Inflammatory macrophage treated with lipopolysaccharide for 4 hours (primary cell): ENCODE results near the gene ELMOD2.
"Not testable (repeated sequence)": the region's sequence is repeated elsewhere in the genome, so short reads cannot be mapped to it uniquely, and the experiment has no call there.

ENCODE experiments used
- DNase-seq: peaks from one replicate; pipeline ENCODE4 v3.0.0-alpha.2; 2020

The ELMOD2 gene, protein sequence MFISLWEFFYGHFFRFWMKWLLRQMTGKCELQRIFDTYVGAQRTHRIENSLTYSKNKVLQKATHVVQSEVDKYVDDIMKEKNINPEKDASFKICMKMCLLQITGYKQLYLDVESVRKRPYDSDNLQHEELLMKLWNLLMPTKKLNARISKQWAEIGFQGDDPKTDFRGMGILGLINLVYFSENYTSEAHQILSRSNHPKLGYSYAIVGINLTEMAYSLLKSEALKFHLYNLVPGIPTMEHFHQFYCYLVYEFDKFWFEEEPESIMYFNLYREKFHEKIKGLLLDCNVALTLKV

DNA sequence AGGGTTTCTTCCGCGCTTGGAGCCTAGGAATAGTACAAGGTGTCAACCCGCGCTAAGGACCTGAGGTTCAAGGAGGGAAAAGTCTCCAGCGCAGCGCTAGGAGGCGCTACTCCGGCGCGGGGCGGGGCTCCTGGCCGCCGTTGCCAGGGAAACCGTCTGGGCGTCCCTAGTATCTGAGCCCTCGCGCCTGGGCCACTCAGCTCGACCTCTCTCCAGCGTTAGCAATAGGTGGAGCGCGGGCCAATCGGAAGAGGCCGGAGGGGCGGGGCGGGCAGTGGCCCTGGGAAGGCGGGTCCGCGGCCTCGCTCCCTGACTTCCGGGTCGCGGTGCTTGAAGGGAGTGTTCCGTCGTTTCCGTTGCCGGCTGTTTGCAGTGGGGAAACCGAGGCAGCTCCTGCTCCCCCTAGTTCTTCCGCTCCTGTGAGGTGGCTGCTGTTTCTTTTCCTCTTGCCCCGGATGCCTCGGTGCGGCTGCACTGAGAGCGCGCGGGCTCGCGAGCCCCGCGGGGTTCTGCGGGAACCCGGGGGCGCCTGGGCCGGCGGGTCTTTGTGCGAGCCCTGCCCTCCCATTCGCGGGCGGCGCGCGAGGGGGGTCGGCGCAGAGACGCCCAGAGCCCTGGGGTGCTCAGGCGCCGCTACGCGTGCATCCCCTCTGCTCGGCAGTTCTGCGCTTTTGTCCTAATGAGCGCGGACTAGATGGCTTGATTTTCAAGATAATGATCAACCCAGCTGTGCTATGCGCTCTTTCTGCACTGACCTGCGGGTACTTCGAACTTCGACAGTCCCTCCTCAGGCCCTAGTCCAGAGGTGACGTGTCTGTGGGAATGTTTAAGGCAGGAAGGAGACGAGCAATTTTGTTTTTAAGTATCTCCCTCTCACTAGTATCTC is at the start of gene ELMOD2:
Gene ELMOD2 (plus strand): TSS at position 312 of the 886 bp plus-strand sequence. CDS start 1,261 bp downstream, outside the sequence.
- peak; percentile 99 for DNase-seq

DNA sequence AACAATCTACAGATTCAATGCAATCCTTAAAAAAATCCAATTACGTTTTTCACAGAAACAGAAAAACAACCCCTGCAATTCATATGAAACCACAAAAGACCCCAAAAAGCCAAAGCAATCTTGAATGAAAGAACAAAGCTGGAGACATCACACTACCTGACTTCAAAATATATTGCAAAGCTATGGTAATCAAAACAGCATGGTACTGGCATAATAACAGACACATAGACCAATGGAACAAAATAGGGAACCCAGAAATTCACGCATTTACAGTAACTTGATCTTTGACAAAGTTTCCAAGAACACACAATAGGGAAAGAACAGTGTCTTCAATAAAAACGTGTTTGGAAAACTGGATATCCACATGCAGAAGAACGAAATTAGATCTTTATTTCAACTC is 40.5 kb upstream of the ELMOD2 start:
- no peak for DNase-seq

DNA sequence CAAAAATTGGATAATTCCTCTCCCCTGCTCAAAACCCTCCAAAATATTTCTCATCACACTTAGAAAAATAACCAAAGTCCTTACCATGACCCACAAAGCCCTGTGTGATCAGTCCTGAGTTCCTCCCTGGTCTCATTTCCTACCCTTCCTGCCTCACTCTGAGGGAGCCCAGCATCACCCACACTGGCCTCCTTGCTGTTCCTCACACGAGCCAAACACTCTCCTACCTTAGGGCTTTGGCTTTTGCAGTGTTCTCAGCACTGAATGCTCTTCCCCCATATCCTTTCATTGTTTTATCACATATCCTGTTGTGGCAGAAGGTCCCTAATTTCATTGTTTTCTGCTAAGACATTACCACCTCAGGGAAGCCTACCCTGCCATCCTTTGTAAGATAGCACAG is 38.0 kb upstream of the ELMOD2 start:
- DNase-seq, result no peak

DNA sequence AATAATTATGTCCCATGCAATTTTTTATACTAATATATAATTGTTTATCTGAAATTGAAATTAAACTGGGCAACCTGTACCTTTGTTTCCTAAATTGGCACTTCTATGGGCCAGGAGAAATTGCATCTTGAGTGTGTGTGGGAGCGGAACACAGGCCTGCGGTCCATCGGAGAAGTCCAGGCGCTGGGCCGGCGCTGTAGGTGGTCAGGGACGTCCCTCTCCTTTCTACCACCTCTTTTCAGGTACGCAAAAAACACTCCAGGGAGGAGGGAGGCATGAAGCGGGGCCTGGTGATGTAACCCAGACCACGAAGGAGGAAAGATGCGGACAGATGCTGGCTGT is 26.6 kb upstream of the ELMOD2 start:
- no peak for DNase-seq

DNA sequence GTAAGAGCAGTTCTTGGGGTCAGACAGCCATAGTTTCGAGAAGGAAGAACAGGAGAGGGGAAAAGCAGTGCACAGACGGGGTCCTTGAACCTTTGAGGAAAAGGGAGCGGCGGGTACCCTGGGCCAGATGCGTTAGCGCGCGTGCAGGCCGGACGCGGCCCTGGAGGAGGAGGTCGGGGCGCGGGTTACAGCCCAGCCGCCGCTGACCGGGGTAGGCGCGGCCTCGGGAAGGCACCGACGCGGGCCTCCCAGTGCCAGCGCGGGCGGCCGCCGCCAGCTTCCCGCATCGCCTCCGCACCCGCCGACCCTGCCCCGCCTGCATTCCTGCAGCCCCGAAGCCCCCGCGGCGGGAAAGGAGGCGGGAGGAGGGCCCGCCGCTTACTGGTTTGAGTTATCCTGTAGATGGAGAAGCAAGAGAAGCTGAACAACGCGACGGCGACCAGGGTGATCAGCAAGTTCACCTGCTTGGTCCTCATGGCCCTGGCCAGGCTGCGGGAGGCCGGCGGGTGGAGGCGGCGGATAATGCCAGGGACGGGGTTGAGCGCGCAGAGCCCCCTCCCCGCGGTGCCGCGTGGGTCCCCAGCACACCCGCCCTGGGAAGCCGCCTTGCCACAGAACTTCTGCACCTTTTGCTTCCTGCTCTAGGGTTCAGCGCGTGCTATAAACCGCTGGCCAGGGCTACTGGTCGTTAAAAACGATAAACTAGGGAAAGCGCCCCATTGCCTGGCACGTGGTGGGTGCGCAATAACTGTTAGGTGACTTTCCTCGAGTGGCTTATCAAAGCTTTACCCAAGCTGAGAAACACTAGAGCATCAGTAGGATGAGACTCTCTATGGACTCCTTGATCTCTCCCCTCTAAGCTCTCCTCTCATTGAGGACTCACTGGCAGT is 26.0 kb upstream of the ELMOD2 start, which contains the start of gene MGAT4D:
Gene MGAT4D (minus strand): TSS at position 547 of the 890 bp plus-strand sequence. CDS start 71 bp downstream, at position 476.
- no peak for DNase-seq

DNA sequence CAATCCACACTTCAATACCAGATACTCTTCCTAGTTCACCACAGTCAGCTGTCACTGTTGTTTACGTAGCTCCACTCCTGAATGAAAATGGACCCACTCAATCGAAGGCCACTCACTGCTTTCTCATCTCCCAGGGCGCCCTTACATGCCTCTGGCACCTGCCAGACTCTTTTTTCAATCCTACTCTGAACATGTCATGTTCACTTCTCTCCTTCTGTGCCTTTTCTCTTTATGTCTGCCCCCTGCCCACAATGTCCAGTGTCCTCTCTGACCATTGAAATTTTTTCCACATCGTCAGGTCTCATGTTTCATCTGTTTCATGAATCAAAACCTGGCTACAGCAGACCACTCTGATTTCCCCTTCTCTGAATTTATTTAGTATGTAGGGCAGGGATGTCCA is 24.6 kb upstream of the ELMOD2 start:
- DNase-seq, result no peak

DNA sequence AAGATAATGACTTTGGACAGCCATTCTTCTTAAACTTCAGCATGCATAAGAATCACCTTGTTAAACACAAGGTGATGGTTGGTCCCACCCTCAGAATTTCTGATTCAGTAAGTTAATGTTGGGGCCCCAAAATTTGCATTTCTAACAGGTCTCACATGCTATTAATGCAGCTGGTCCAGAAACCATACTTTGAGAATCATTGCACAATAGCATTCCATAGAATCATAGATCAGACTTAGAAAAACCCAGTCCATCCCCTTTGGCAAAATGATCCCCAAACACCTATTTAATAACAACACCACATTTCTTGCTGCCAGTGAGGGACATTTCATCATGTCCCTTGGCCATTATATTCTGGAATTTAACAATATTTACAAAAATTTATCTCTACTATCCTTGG is 19.7 kb upstream of the ELMOD2 start:
- no peak for DNase-seq

DNA sequence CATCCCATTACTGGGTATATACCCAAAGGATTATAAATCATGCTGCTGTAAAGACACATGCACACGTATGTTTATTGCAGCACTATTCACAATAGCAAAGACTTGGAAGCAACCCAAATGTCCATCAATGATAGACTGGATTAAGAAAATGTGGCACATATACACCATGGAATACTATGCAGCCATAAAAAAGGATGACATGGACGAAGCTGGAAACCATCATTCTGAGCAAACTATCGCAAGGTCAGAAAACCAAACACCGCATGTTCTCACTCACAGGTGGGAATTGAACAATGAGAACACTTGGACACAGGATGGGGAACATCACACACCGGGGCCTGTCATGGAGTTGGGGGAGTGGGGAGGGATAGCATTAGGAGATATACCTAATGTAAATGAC is 10.2 kb upstream of the ELMOD2 start:
- DNase-seq, result not testable (repeated sequence)

DNA sequence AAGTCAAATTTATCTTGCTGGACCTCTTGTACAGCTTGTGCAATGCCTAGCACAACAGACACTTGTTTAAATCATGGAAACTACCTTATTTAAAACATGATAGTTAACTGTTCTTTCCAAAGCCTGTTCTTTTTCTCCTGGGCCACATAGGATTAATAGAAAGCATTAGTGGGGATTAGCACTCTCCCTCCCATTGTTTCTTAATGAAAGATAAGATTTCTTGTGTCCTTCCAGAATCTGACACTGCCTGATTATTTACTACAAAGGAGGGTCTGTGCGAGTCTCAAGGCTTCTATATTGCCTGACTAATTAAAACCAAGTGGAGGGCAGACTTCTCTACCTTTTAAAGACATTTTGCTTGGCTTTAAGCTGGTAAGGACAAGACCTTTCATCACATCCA is 8.5 kb upstream of the ELMOD2 start:
- DNase-seq, result no peak

DNA sequence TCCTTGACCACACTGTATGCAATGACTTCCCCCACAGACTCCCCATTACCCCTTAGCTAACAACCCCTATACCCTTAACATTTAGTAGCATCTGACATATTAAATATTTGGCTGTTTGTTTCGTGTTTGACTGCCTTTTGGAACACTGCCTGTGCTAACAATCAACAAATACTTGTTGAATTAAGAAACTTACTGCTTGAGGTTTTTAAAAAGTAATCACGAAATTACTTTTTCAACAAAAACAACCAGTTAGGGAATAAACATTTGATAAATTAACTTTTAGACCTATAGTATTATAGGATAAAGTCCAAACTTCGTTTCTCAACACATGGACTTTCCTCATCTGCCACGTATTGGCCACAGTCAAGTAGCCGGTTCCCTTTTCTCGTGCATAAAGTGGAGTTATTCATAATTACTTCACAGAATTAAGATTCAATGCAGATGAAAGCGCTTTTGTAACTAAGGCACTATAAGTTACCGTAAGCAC is 555 bp upstream of the ELMOD2 start:
- DNase-seq, result peak; percentile 86

DNA sequence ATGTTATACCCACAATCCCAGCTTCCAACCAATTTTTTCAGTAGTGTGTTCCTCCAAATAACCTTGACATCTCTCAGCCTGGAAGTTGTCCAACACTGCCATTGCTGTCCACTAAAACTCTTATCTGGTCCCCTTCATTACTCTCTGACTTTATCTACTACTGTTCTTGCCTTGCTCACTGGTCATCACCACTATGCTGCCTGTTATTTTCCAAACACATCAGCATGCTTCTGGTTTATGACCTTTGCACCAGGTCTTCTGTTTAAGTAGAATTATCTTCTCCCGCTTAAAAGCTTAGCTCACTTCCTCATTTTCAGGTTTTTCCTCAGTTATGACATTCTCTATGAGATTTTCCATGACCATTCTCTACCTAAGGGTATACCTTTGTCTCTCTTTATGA is 5.5 kb downstream of the ELMOD2 start:
- DNase-seq, result no peak

DNA sequence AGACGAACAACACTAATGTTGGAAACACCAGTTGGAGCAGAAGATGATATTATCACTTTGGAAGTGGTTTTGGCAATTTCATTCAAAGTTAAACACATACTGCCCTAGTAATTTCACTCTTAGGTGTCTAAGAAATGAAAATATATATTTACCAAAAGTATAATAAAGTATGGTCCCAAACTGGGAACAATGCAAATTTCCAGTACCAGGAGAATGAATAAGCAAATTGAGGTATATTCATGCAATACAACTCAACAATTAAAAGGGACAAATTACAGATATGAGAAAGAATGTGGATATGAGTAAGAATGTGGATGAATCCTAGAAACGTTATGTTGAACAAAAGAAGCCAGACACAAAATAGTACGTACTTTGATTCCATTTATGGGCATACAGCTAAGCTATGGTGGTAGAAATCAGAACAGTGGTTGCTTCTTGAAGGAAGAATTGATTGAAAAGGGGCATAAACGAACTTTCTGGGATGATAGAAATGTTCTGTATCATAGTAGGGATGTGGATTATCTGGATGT is 10.0 kb downstream of the ELMOD2 start:
- DNase-seq, result no peak

DNA sequence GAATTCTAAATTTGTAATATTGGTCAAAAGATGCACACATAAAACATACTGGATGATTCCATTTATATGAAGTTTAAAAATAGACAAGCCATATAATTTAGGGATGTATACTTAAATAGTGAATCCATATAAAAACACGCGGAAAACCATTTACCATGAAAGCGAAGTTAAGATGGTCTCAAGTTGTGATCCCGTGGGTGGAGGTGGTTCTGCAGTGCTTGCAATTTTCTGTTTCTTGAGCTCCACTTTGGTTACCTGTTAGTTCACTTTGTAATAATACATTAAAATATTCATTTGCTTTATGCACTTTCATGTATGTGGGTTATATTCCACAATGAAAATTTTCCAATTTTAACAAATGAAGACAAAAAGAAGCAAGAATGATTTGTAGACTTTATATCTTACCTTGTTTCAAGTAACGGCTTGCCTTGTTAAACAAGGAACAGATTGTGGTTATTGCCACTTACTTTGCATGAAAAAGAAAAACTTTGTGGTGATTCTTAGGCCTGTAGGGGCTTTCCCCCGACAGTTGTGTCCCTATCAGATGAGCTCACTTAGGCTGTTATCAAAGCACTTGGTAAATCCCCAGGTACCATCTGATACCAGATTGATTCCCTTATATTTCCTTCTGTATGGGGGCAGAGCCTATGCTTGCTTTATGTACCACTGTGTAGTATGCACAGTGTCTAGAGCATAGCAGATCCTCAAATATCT is 32.6 kb downstream of the ELMOD2 start:
- no peak for DNase-seq

DNA sequence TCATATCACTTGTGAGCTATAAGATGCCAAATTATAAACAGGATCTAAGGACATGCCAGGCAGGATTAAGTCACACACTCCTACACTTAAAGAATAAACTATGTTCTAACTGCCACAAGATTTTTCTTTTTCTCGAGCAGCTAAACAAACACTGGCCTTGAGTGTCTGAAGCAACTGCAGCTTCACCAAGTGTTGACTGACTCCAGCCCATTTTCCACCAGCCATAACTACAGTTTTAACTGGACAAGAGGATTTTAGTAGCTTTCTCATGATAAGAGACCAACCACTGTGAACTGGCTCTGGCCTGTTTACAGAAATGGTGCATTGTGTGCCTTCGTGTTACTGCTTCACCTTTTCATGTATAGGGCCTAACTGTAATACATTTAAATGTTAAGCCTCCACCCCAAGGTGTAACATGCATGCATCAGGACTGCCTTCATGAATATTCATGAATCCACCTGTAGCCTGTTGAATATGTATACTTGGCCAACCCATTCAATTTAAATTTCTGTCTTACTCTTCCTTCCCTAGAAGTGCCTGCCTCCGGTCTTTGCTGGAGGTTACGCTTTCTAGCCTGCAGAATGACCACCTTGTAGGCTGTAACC is 34.0 kb downstream of the ELMOD2 start:
- DNase-seq, result no peak

DNA sequence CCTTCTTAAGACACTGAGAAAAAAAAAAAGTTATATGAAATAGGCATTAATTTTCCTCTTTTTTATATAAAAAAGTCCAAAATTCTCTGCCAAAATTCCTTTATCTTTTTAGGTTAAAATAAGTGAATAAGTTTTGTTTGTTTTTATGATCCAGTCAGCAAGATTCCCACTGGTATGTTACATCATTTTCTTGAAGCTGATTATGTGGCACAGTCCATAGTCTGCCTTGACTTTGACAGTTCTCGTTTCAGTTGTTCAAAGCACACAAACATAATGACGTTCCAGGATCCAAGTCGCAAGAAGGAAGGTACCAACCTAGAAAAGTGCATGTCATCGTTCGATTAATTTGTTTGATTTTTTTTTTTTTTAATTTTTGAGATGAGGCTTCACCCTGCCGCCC is 35.7 kb downstream of the ELMOD2 start:
- no peak for DNase-seq

DNA sequence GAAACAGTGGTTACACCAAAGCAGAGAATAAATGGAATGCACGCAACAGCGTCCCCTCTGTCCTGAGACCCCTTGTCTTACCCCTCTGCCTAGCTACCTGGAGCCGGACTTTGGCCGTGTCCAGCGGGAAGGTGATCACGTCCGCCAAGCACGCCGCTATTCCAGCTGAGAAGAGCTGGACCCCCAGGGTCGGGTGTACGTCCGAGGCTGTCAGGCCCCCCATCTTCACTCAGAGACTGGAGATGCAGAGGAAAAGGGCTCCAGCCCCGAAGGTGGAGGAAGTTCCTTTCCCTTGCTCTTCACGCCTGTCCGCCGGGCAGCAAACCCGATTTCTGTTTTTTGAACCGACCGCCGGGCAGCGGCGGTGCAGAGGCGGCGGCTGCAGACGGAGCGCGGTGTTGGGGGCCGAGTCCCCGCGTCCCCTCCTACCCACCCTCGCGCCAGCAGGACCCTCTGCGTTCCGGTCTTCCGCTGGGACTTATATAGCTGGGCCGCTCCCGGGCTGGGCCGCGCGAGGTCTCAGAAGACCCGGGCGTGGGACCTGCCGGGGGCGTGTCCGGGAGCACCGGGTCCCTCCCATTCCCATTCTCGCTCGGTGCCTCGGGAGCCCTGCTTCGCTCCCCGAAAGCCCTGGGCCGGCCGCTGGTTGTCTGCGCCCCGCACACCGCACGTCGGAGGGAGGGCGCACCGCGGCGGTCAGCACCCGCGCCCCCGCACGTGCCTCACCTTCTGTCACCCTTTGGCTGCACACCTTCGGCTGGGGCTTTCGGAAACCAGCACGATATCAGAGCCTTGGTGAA is 44.7 kb downstream of the ELMOD2 start, which contains the start of gene UCP1:
Gene UCP1 (minus strand): TSS at position 455 of the 800 bp plus-strand sequence. CDS start 232 bp downstream, at position 223.
- DNase-seq, result peak; percentile 11

DNA sequence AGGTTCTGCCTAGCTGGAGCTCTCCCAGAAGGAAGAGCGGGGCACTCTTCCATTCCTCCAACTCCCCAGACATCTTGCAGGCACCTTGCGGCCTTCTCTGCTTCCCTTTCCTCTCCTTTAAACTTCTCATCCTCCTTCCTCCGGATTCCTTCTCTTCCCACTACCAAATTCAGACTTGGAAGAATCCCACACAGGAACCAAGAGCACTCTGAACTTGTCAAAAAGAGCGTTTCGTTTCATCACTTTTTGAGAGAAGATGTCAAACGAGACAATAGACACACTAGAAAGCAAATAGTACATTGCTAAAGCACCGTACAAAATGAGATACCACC is 45.3 kb downstream of the ELMOD2 start:
- DNase-seq, result no peak

DNA sequence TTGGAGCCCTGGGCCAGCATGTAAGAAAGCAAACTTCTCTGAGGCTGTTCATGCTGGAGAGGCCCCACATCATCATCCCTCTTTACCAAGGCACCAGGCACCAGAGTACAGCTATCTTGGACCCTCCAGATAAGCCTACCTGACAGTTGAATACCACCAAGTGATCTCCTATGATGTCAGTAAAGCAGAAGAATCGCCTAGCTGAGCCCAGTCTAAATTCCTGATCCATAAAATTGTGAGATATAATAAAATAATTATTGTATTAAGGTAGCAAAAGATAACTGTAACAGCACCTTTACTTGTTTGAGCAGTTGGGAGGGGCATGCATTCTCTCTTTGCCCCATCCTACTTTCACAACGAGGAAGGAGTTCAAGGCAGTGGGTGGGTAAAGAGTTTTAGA is 47.7 kb downstream of the ELMOD2 start:
- DNase-seq, result no peak

DNA sequence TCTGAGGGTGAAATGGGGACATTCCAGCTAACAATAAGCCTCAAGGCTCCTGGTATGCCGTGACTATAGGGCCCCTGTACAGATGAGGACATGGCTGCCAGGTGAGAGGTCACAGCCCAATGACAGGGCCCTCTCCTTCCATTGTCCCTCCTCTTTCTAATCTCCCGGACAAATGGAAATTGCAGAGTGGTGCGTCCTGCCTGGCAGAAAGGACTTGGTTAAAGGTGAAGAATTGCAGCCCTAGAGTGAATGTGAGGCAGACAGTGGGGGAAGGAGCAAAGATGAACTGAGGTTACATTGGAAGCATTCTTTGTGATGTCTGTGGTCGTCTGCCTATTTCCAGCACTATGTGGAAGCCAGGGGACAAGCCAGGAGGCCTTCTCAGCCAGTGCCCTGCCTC is 51.5 kb downstream of the ELMOD2 start:
- no peak for DNase-seq

DNA sequence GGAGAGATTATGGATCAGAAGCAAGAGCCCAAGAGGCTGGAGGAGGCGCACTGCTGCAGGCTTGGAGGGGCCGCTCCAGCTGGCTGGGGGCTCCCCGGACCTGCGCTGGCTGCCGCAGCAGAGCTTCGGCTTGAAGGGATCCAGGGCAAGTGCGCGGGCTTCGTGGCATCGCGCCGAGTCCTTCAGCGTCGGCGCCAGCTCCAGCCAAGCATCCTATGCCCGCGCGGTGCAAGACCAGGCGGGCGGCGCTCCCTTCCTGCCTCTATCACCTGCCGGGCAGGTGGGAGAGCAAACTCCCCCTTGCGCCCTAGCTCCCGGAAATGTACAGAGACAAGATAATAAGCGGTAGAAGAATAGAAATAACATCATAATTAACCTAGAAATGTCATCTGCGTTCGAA is 55.3 kb downstream of the ELMOD2 start:
- DNase-seq, result no peak

DNA sequence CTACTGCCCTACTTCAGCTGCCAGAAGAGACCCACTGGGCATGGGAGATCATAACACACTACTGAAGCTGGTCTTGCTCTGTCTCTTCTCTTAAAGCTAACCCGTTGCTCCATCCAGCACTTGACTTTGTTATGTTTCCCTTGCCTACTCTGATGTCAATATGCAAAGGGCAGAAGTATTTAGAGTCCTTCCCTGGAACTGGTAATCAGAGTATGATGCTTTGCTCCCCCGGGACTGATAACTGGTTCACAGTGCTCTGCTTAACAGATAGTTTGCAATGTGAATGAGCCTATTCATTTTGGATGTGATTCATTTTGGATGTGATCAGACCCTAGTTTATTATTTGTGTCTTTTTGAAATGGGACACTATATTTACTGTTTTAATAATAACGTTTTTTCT is 57.1 kb downstream of the ELMOD2 start:
- no peak for DNase-seq
